ENCODE measurements around the gene ARHGAP42.

GRCh38 chr11:100670140-100670539 is 16.9 kb upstream of the ARHGAP42 start:
- no peak for TF ChIP-seq POLR2A (IDR thresholded peaks at IDR 0.05; ENCODE audit: low read depth, low read length)
- no peak for TF ChIP-seq SPI1 (IDR thresholded peaks at IDR 0.05; ENCODE audit: low read depth, low read length)
- no peak for TF ChIP-seq TAF1 (IDR thresholded peaks at IDR 0.05; ENCODE audit: low read depth, low read length)
- no peak for TF ChIP-seq POLR2AphosphoS5 (IDR thresholded peaks at IDR 0.05; ENCODE audit: low read depth, low read length)
- TF ChIP-seq POU2F2 (IDR thresholded peaks at IDR 0.05; ENCODE audit: low read depth, low read length), result no peak
- TF ChIP-seq PAX5 (IDR thresholded peaks at IDR 0.05; ENCODE audit: insufficient read depth, low read length, severe bottlenecking), result no peak
